H9 (cell line): ENCODE results near the gene LACRT. TPM values are rescaled to one million over a fixed set of nuclear protein-coding genes. Genes with fewer than 3 reads are reported as not detected.

Experiments
- DNase-seq: peaks from one replicate; pipeline ENCODE4 v3.0.0-alpha.2; 2017
- H2AFZ ChIP-seq: one replicate; pipeline ENCODE4 v1.6.1; 2013; ENCODE audit warnings: mild to moderate bottlenecking, low read length, control low read depth, moderate library complexity
- H2AK5ac ChIP-seq: 2 replicates; pipeline ENCODE4 v1.6.1; 2013; ENCODE audit warnings: low read length, control low read depth, mixed read lengths; ENCODE audit not compliant: insufficient read length
- H2BK120ac ChIP-seq: one replicate; pipeline ENCODE4 v1.6.1; 2013; ENCODE audit warnings: low read depth, mild to moderate bottlenecking, low read length, control low read depth, inconsistent platforms; ENCODE audit not compliant: poor library complexity, severe bottlenecking
- H2BK12ac ChIP-seq: 2 replicates; pipeline ENCODE4 v1.6.1; 2013; ENCODE audit warnings: low read length, control low read depth, mixed read lengths, low read depth; ENCODE audit not compliant: insufficient read length
- H2BK15ac ChIP-seq: 2 replicates; pipeline ENCODE4 v1.6.1; 2013; ENCODE audit warnings: low read depth, low read length, control low read depth
- H2BK20ac ChIP-seq: one replicate; pipeline ENCODE4 v1.6.1; 2013; ENCODE audit warnings: low read depth, mild to moderate bottlenecking, low read length, control low read depth, inconsistent platforms; ENCODE audit not compliant: poor library complexity, severe bottlenecking
- H2BK5ac ChIP-seq: 2 replicates; pipeline ENCODE4 v1.6.1; 2013; ENCODE audit warnings: low read length, control low read depth, mixed read lengths; ENCODE audit not compliant: insufficient read length
- H3K14ac ChIP-seq: 2 replicates; pipeline ENCODE4 v1.6.1; 2013; ENCODE audit warnings: low read length, control low read depth; ENCODE audit not compliant: insufficient read depth
- H3K18ac ChIP-seq: 2 replicates; pipeline ENCODE4 v1.6.1; 2013; ENCODE audit warnings: low read depth, mild to moderate bottlenecking, mixed read lengths, low read length, control low read depth; ENCODE audit not compliant: insufficient read length
- H3K23ac ChIP-seq: 2 replicates; pipeline ENCODE4 v1.6.1; 2013; ENCODE audit warnings: low read length, control low read depth, mixed read lengths, low read depth; ENCODE audit not compliant: insufficient read length
- H3K23me2 ChIP-seq: 2 replicates; pipeline ENCODE4 v1.6.1; 2013; ENCODE audit warnings: low read depth, mild to moderate bottlenecking, mixed read lengths, low read length, control low read depth; ENCODE audit not compliant: insufficient read length, poor library complexity, severe bottlenecking
- H3K27ac ChIP-seq: 2 replicates; pipeline ENCODE4 v1.5.1; 2013; ENCODE audit warnings: low read length, control low read depth, mixed read lengths, low read depth; ENCODE audit not compliant: insufficient read length
- H3K27me3 ChIP-seq: 2 replicates; pipeline ENCODE4 v1.6.1; 2013; ENCODE audit warnings: low read length, control low read depth, inconsistent platforms; ENCODE audit not compliant: insufficient read depth
- H3K4ac ChIP-seq: 2 replicates; pipeline ENCODE4 v1.6.1; 2013; ENCODE audit warnings: low read depth, mild to moderate bottlenecking, control low read depth, inconsistent platforms, low read length, moderate library complexity
- H3K4me1 ChIP-seq: 2 replicates; pipeline ENCODE4 v1.6.1; 2013; ENCODE audit warnings: low read length, control low read depth, inconsistent platforms; ENCODE audit not compliant: insufficient read depth
- H3K4me2 ChIP-seq: 2 replicates; pipeline ENCODE4 v1.6.1; 2013; ENCODE audit warnings: low read length, control low read depth, mixed read lengths; ENCODE audit not compliant: insufficient read length, insufficient read depth
- H3K56ac ChIP-seq: 2 replicates; pipeline ENCODE4 v1.6.1; 2013; ENCODE audit warnings: low read depth, mild to moderate bottlenecking, mixed read lengths, low read length, control low read depth; ENCODE audit not compliant: insufficient read length
- H3K79me1 ChIP-seq: 2 replicates; pipeline ENCODE4 v1.6.1; 2013; ENCODE audit warnings: low read depth, mild to moderate bottlenecking, moderate library complexity, low read length, control low read depth, inconsistent platforms; ENCODE audit not compliant: insufficient read depth, poor library complexity, severe bottlenecking
- H3K79me2 ChIP-seq: 2 replicates; pipeline ENCODE4 v1.6.1; 2013; ENCODE audit warnings: low read length, control low read depth, inconsistent platforms; ENCODE audit not compliant: insufficient read depth
- H3K9ac ChIP-seq: 2 replicates; pipeline ENCODE4 v1.6.1; 2013; ENCODE audit warnings: low read length, control low read depth, mixed read lengths; ENCODE audit not compliant: insufficient read length; ENCODE audit errors: extremely low read depth
- H3K9me3 ChIP-seq: one replicate; pipeline ENCODE4 v1.6.1; 2013; ENCODE audit warnings: low read depth, low read length, inconsistent platforms; ENCODE audit not compliant: control insufficient read depth
- H3T11ph ChIP-seq: one replicate; pipeline ENCODE4 v1.6.1; 2013; ENCODE audit warnings: mild to moderate bottlenecking, low read length, control low read depth, inconsistent platforms
- H4K20me1 ChIP-seq: one replicate; pipeline ENCODE4 v1.6.1; 2013; ENCODE audit not compliant: control insufficient read depth, insufficient read length, insufficient read depth
- H4K5ac ChIP-seq: 2 replicates; pipeline ENCODE4 v1.6.1; 2013; ENCODE audit warnings: low read depth, mild to moderate bottlenecking, mixed read lengths, low read length, control low read depth; ENCODE audit not compliant: insufficient read length
- H4K8ac ChIP-seq: replicated peaks from 2 replicates; pipeline ENCODE4 v1.6.1; 2013; ENCODE audit warnings: low read length, control low read depth, mixed read lengths, low read depth; ENCODE audit not compliant: insufficient read length
- H4K91ac ChIP-seq: 2 replicates; pipeline ENCODE4 v1.6.1; 2013; ENCODE audit warnings: low read depth, mild to moderate bottlenecking, moderate library complexity, mixed read lengths, low read length, control low read depth; ENCODE audit not compliant: insufficient read length
- H3K27ac Mint-ChIP-seq, 3 experiments: 2 replicates in 2 of 3; 3 replicates in 1 of 3; pipeline ENCODE4 v1.8.0; 2020 to 2021; ENCODE audit warnings: mixed read lengths in 3 of 3, mild to moderate bottlenecking in 1 of 3, moderate library complexity in 1 of 3
- H3K27me3 Mint-ChIP-seq: 2 replicates; pipeline ENCODE4 v1.8.0; 2021; ENCODE audit warnings: low read depth, mild to moderate bottlenecking, moderate library complexity, mixed read lengths
- H3K36me3 Mint-ChIP-seq, 3 experiments: 2 replicates in 2 of 3; 3 replicates in 1 of 3; pipeline ENCODE4 v1.8.0; 2020 to 2021; ENCODE audit warnings: low read depth in 3 of 3, mixed read lengths in 3 of 3; ENCODE audit not compliant: insufficient read depth in 1 of 3
- H3K4me1 Mint-ChIP-seq, 2 experiments: 2 replicates each; pipeline ENCODE4 v1.8.0; 2020; ENCODE audit warnings: mixed read lengths in 2 of 2
- H3K4me3 Mint-ChIP-seq, 2 experiments: 2 replicates in 1 of 2; 3 replicates in 1 of 2; pipeline ENCODE4 v1.8.0; 2020 to 2021; ENCODE audit warnings: mild to moderate bottlenecking in 2 of 2, mixed read lengths in 2 of 2, moderate library complexity in 1 of 2
- H3K9me3 Mint-ChIP-seq, 2 experiments: 2 replicates in 1 of 2; 3 replicates in 1 of 2; pipeline ENCODE4 v1.8.0; 2020; ENCODE audit warnings: mild to moderate bottlenecking in 2 of 2, mixed read lengths in 2 of 2, moderate library complexity in 1 of 2
- CTCF ChIP-seq: fragments of 200-600 bp; sonication (generic); conservative IDR thresholded peaks from 3 replicates; pipeline ENCODE4 v1.8.0; 2021; ENCODE audit warnings: antibody characterized with exemption, mild to moderate bottlenecking
- WGBS: extraction: QIAGEN DNeasy Blood & Tissue Kit; methylation state at CpG from one replicate; pipeline ENCODE4 v1.1.7; 2013; ENCODE audit warnings: missing lambda C conversion rate, low lambda C conversion rate, mixed read lengths; ENCODE audit not compliant: insufficient read length; ENCODE audit errors: extremely low coverage; 5-methylcytosine and 5-hydroxymethylcytosine counted together
- total RNA-seq: library from RNA; stranded (reverse); gene quantifications from 2 replicates; pipeline ENCODE4 v1.2.1, GENCODE V29; 2021

The LACRT gene
- total RNA-seq, 1 experiment from 2014 or later, result not detected

GRCh38 chr12:54605138-54605970, 29.3 kb downstream of the LACRT start:
- H3K27ac Mint-ChIP-seq, result no peak overlapping the region

More at GRCh38 chr12:54605138-54605970, 29.3 kb downstream of the LACRT start:
- DNase-seq, result no peak
- Mint-ChIP-seq H3K4me1 (no peaks in the 10 kb centered on the region), H3K27me3 (peaks cover 68% of the 10 kb centered on the region), H3K9me3 (no peaks in the 10 kb centered on the region), H3K4me3 (no peak overlapping the region), H3K36me3 (no peaks in the 10 kb centered on the region; a peak in 1 of 7 replicates)
- Histone ChIP-seq H2AK5ac (no peak overlapping the region), H2BK20ac (no peak overlapping the region), H3K4me2 (no peak overlapping the region), H3T11ph (no peak overlapping the region), H3K56ac (no peak overlapping the region), H4K91ac (no peak overlapping the region), H3K18ac (no peak overlapping the region), H3K4me1 (no peaks in the 10 kb centered on the region), H2AFZ (no peak overlapping the region), H3K23me2 (no peaks in the 10 kb centered on the region), H3K79me2 (no peaks in the 10 kb centered on the region), H2BK12ac (no peak overlapping the region), H3K9me3 (no peaks in the 10 kb centered on the region), H3K79me1 (no peaks in the 10 kb centered on the region), H4K5ac (no peak overlapping the region), H2BK5ac (no peak overlapping the region), H3K9ac (no peak overlapping the region), H3K27ac (no peak overlapping the region), H3K27me3 (peaks cover 3% of the 10 kb centered on the region; the same call in 1 of the 2 replicates), H4K20me1 (no peaks in the 10 kb centered on the region), H4K8ac (no peak overlapping the region), H3K4ac (no peak overlapping the region), H3K14ac (no peak overlapping the region), H2BK120ac (no peak overlapping the region), H2BK15ac (no peak overlapping the region), H3K23ac (no peak overlapping the region)
- WGBS, result no CpG with 5 or more reads among the region's 6 CpGs
- no peak for TF ChIP-seq CTCF
